GM12875 (cell line): ENCODE data around the gene GPC5.

ENCODE experiments used
- H3K4me3 ChIP-seq: one replicate; pipeline ENCODE4 v1.5.1; 2011; ENCODE audit warnings: low read depth, low read length, control low read depth
- TF ChIP-seq, protein P1 (sequence below): IDR thresholded peaks from 2 replicates; pipeline ENCODE4 v1.5.1; 2011; ENCODE audit warnings: low read depth, mild to moderate bottlenecking, control low read depth, inconsistent platforms, low read length, moderate library complexity, borderline replicate concordance; ENCODE audit not compliant: insufficient read depth

The GPC5 gene

DNA sequence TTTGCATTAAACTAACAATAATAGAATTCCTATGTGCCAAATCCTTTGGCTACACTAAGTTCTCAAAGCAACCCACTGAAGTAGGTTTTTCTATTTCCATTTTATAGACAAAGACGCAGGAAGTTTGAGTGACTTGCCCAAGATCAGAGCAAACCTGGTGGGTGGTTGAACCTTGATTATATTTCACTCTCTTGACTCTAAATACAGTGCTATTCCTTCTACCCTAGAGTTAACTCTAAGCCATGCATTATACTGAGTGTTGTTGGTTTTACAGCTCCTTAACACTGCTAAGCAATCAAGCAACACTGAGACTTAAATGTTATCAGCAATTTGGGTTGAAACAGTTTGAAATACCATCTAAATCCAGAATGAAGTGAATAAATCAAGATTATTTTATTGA is 1014.6 kb downstream of the GPC5 start:
- TF ChIP-seq, protein P1, sequence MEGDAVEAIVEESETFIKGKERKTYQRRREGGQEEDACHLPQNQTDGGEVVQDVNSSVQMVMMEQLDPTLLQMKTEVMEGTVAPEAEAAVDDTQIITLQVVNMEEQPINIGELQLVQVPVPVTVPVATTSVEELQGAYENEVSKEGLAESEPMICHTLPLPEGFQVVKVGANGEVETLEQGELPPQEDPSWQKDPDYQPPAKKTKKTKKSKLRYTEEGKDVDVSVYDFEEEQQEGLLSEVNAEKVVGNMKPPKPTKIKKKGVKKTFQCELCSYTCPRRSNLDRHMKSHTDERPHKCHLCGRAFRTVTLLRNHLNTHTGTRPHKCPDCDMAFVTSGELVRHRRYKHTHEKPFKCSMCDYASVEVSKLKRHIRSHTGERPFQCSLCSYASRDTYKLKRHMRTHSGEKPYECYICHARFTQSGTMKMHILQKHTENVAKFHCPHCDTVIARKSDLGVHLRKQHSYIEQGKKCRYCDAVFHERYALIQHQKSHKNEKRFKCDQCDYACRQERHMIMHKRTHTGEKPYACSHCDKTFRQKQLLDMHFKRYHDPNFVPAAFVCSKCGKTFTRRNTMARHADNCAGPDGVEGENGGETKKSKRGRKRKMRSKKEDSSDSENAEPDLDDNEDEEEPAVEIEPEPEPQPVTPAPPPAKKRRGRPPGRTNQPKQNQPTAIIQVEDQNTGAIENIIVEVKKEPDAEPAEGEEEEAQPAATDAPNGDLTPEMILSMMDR, result no peak
- no peak overlapping the region for H3K4me3 ChIP-seq

DNA sequence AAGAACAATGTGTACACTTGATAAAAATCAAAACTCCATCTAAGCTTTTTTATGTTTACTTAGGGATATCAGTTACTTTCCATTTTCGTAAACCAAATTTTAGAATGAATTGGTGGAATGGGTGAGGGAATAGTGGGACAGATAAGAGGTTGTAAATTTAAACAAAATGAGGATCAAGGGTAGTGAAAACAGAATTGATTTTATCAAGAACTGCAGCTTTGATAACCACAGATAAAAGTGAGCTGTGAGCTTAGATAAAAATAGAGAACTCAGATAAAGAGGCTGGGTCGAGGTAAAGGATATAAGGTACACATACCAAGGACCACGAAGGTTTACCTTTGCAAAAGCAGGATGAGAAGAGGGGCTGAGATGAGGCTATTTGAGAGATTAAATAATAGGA is 1015.0 kb downstream of the GPC5 start:
- no peak overlapping the region for H3K4me3 ChIP-seq
- TF ChIP-seq, protein P1, result no peak

DNA sequence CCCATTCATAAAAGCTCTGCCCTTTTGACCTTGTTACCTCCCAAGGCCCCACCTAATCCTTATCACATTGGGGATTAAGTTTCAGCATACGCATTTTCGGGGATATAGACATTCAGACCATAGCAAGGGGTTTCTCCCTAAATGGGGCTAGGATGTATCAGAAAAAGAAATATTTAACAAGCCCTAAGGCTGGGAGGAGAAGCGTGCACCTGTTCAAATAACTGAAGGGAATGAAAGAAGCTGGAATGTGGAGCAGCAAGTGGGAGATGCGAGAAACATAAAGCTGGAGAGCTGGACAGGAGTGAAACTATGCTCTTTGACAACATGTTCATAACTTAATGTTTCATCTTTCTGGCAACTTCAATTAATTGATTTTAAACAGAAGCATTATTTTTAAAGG is 1016.4 kb downstream of the GPC5 start:
- H3K4me3 ChIP-seq, result no peak overlapping the region
- TF ChIP-seq, protein P1, result no peak

DNA sequence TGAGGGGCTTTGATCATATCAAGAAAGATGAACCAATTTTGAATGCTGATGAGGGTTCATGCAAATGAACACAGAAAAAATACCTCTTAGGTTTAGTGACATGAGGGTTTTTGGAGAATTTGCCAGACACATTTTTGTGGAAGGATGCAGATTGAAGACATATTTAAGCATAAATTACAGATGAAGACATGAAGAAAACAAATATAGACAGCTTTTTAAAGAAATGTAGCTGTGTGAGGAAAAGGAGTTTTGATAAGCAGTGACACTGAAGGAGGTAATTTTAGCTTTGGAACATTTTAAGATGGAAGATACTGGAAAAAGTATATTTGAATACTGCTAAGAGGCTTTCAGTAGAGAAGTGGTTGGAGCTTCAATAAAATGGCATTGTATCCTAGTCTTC is 1017.4 kb downstream of the GPC5 start:
- TF ChIP-seq, protein P1, result no peak
- H3K4me3 ChIP-seq, result no peak overlapping the region

DNA sequence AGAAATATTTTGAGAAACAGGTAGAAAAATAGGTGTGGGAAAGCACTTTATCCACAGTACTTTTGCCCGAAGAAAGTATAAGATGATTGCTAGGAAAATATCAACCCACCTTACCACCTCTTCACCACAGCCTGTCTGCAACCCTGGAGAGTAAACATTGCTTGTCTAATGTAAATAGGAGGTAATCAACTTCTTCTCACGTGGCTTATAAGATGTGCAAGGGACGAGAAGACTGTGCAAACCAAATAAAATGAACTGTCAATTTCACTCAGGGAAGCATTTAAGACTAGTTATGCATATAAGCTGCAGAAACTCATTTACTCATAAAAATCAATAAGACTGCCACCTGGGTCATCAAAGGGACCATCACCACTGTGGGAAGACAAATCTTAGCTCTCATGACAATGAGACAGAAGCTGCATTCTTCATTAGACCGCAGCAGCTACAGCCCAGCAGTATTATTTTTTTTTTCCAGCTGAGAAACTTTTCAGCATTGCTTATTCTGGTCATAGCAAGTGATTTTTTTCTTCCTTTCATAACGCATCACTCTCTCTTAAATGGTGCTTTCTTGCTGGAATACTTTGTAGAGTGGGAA is 1020.5 kb downstream of the GPC5 start:
- no peak overlapping the region for H3K4me3 ChIP-seq
- TF ChIP-seq, protein P1, result no peak

DNA sequence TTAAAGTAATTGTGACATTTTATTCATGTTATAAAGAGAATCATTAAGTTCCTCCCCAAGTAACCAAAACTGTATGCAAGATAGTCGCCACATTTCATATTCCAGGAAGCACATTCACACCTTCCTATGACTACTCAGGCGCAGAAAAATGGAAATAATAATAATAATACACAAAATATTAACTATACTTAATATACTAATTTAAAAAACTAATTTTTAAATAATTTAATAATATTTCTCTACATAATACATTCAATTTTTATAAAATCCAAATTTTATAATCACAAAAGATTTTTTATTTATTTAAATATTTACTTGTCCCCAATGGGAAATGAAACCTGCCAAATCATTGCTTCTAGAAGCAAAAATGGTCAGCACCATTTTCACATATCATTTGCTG is 1030.8 kb downstream of the GPC5 start:
- no peak overlapping the region for H3K4me3 ChIP-seq
- TF ChIP-seq, protein P1, result no peak

DNA sequence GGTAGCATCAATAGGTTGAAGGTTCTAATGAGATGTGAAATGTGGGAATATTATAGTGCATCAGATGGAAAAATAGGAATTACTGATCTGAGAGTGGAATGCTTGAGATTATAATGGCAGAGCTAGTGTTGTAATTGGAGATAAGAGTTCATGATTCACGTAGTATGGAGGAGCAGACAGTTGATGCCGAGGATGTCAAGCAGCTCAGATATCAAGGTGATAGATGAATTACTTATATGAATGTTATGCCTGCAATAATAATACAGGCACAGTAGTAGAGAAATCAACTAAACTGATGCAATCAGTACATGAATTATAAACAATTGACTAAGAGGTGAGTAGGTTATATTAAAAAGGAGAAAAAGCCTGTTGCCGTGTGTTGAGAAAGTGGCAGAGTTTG is 1035.0 kb downstream of the GPC5 start:
- H3K4me3 ChIP-seq, result no peak overlapping the region
- TF ChIP-seq, protein P1, result no peak
